WERI-Rb-1 (cell line): ENCODE results near the gene FOXN3.

ENCODE experiments used
- DNase-seq: peaks from one replicate; pipeline ENCODE4 v3.0.0-alpha.2; 2020
- H3K27ac ChIP-seq: fragments of 250-450 bp; sonication (Bioruptor Pico); 2 replicates; pipeline ENCODE4 v1.5.1; 2020; ENCODE audit warnings: mild to moderate bottlenecking, moderate library complexity
- H3K27me3 ChIP-seq: fragments of 250-450 bp; sonication (Bioruptor Pico); 2 replicates; pipeline ENCODE4 v1.5.1; 2021; ENCODE audit warnings: mild to moderate bottlenecking, low read depth, moderate library complexity; ENCODE audit not compliant: insufficient read depth, severe bottlenecking
- H3K36me3 ChIP-seq: fragments of 250-450 bp; sonication (Bioruptor Pico); 2 replicates; pipeline ENCODE4 v1.5.1; 2020; ENCODE audit warnings: mild to moderate bottlenecking, moderate library complexity
- H3K4me3 ChIP-seq: 2 replicates; pipeline ENCODE4 v1.5.1; 2011; ENCODE audit warnings: low read depth, mild to moderate bottlenecking, control low read depth, low read length
- H3K9me3 ChIP-seq: fragments of 250-450 bp; sonication (Bioruptor Pico); 2 replicates; pipeline ENCODE4 v1.5.1; 2021; ENCODE audit warnings: mild to moderate bottlenecking, moderate library complexity; ENCODE audit not compliant: severe bottlenecking
- CTCF ChIP-seq: IDR thresholded peaks from 2 replicates; pipeline ENCODE4 v1.5.1; 2011; ENCODE audit warnings: low read depth, mild to moderate bottlenecking, control low read depth, inconsistent platforms, low read length

The FOXN3 gene

GRCh38 chr14:89382901-89383845 lies 33.9 kb downstream of the FOXN3 start:
- no peak for DNase-seq
- H3K27me3 ChIP-seq = no peaks in the 10 kb centered on the region
- H3K36me3 ChIP-seq = no peaks in the 10 kb centered on the region
- H3K9me3 ChIP-seq = no peaks in the 10 kb centered on the region
- no peak overlapping the region for H3K4me3 ChIP-seq
- H3K27ac ChIP-seq = no peak overlapping the region
- no peak for TF ChIP-seq CTCF

- Histone ChIP-seq H3K27ac (no peak overlapping the region), H3K9me3 (no peaks in the 10 kb centered on the region), H3K36me3 (no peaks in the 10 kb centered on the region), H3K27me3 (no peaks in the 10 kb centered on the region), H3K4me3 (no peak overlapping the region)
- TF ChIP-seq CTCF = no peak
- no peak for DNase-seq
These were observed 34.5 kb downstream of the FOXN3 start for GRCh38 chr14:89382487-89382886.

- H3K9me3 ChIP-seq = no peaks in the 10 kb centered on the region
- H3K27ac ChIP-seq = no peak overlapping the region
- no peaks in the 10 kb centered on the region for H3K36me3 ChIP-seq
- no peaks in the 10 kb centered on the region for H3K27me3 ChIP-seq
- TF ChIP-seq CTCF = no peak
- DNase-seq = no peak
- H3K4me3 ChIP-seq = no peak overlapping the region
These were observed 36.9 kb downstream of the FOXN3 start for GRCh38 chr14:89379891-89380820.

GRCh38 chr14:89379006-89379405 lies 38.0 kb downstream of the FOXN3 start:
- H3K27ac ChIP-seq = no peak overlapping the region
- no peak overlapping the region for H3K4me3 ChIP-seq
- no peaks in the 10 kb centered on the region for H3K9me3 ChIP-seq
- DNase-seq = no peak
- no peaks in the 10 kb centered on the region for H3K27me3 ChIP-seq
- no peaks in the 10 kb centered on the region for H3K36me3 ChIP-seq
- TF ChIP-seq CTCF = no peak

GRCh38 chr14:89378119-89378518 lies 38.9 kb downstream of the FOXN3 start:
- DNase-seq = no peak
- Histone ChIP-seq H3K27me3 (no peaks in the 10 kb centered on the region), H3K9me3 (no peaks in the 10 kb centered on the region)

More at GRCh38 chr14:89378119-89378518, 38.9 kb downstream of the FOXN3 start:
- Histone ChIP-seq H3K27ac (no peak overlapping the region), H3K4me3 (no peak overlapping the region), H3K36me3 (no peaks in the 10 kb centered on the region)
- TF ChIP-seq CTCF = no peak
